IMR-90 (cell line): ENCODE measurements around the gene KRTAP29-1. TPM values are rescaled to one million over a fixed set of nuclear protein-coding genes. Genes with fewer than 3 reads are reported as not detected.
A peak's percentile ranks its signal among the peaks of the same experiment; 100 is the strongest.

Source experiments
- ATAC-seq: fragments of 200-7000 bp; cut with Tn5 transposase; 2 replicates; pipeline ENCODE4 v1.9.1; 2020; ENCODE audit warnings: low read depth, mild to moderate bottlenecking, moderate library complexity
- BruUV-seq: library from RNA; stranded (reverse); fragments of 400-500 nt; replicated peaks from 2 replicates; lab custom pipeline; 2021; lab: Mats Ljungman, UMichigan
- CTCF ChIA-PET: fragments of 300-600 bp; formaldehyde crosslinking; extraction: SDS; loops from one replicate; lab custom pipeline; 2021; ENCODE audit warnings: antibody characterized with exemption; lab: Yijun Ruan, JAX
- POLR2A ChIA-PET: fragments of 300-600 bp; sonication (Branson Sonifier 250); formaldehyde crosslinking; loops from one replicate; lab custom pipeline; 2022; ENCODE audit warnings: antibody characterized with exemption; ENCODE audit not compliant: unreplicated experiment; lab: Charles Lee
- DNase-seq: peaks from one replicate; pipeline ENCODE4 v3.0.0; 2013
- H2AFZ ChIP-seq: replicated peaks from 2 replicates; pipeline ENCODE3; 2013; ENCODE audit warnings: low read length, mild to moderate bottlenecking; ENCODE audit not compliant: poor library complexity
- H2AK5ac ChIP-seq: 2 replicates; pipeline ENCODE4 v1.6.1; 2013; ENCODE audit warnings: low read depth, low read length, inconsistent platforms
- H2AK9ac ChIP-seq: replicated peaks from 2 replicates; pipeline ENCODE3; 2013; ENCODE audit warnings: mild to moderate bottlenecking, low read depth, low read length, moderate library complexity; ENCODE audit not compliant: poor library complexity
- H2BK120ac ChIP-seq: 2 replicates; pipeline ENCODE4 v1.6.1; 2013; ENCODE audit warnings: low read depth, low read length, inconsistent platforms
- H2BK15ac ChIP-seq: 3 replicates; pipeline ENCODE4 v1.6.1; 2013; ENCODE audit warnings: low read depth, low read length, inconsistent platforms
- H2BK20ac ChIP-seq: 2 replicates; pipeline ENCODE4 v1.6.1; 2013; ENCODE audit warnings: low read depth, mild to moderate bottlenecking, inconsistent platforms, low read length, moderate library complexity
- H2BK5ac ChIP-seq: 2 replicates; pipeline ENCODE4 v1.6.1; 2013; ENCODE audit warnings: mild to moderate bottlenecking, low read depth, low read length, inconsistent platforms; ENCODE audit not compliant: poor library complexity, severe bottlenecking
- H3K14ac ChIP-seq: replicated peaks from 2 replicates; pipeline ENCODE4 v1.6.1; 2013; ENCODE audit warnings: low read depth, low read length, inconsistent platforms
- H3K18ac ChIP-seq: 2 replicates; pipeline ENCODE4 v1.6.1; 2013; ENCODE audit warnings: low read depth, low read length, control low read depth
- H3K23ac ChIP-seq: 2 replicates; pipeline ENCODE4 v1.6.1; 2013; ENCODE audit warnings: low read depth, low read length, inconsistent platforms
- H3K27ac ChIP-seq: 2 replicates; pipeline ENCODE4 v1.5.1; 2013; ENCODE audit warnings: mild to moderate bottlenecking, control low read depth, low read length; ENCODE audit not compliant: insufficient read depth
- H3K27me3 ChIP-seq: 2 replicates; pipeline ENCODE4 v1.6.1; 2013; ENCODE audit warnings: low read length; ENCODE audit not compliant: control insufficient read depth, insufficient read depth
- H3K36me3 ChIP-seq: 2 replicates; pipeline ENCODE4 v1.6.1; 2013; ENCODE audit warnings: low read length, mixed read lengths; ENCODE audit not compliant: control insufficient read depth, insufficient read depth
- H3K4ac ChIP-seq: 2 replicates; pipeline ENCODE4 v1.6.1; 2013; ENCODE audit warnings: low read depth, low read length, inconsistent platforms
- H3K4me1 ChIP-seq: 2 replicates; pipeline ENCODE4 v1.6.1; 2013; ENCODE audit warnings: low read length, mixed read lengths; ENCODE audit not compliant: control insufficient read depth, insufficient read depth
- H3K4me2 ChIP-seq: 2 replicates; pipeline ENCODE4 v1.6.1; 2013; ENCODE audit warnings: low read depth, mild to moderate bottlenecking, control low read depth, low read length, moderate library complexity
- H3K4me3 ChIP-seq: 2 replicates; pipeline ENCODE4 v1.5.1; 2013; ENCODE audit warnings: low read depth, mild to moderate bottlenecking, control low read depth, low read length, moderate library complexity; ENCODE audit not compliant: insufficient read depth
- H3K56ac ChIP-seq: 2 replicates; pipeline ENCODE4 v1.6.1; 2013; ENCODE audit warnings: low read length, inconsistent platforms; ENCODE audit not compliant: insufficient read depth; ENCODE audit errors: extremely low read depth
- H3K79me1 ChIP-seq, 2 experiments: 2 replicates each; pipeline ENCODE4 v1.6.1; 2013; ENCODE audit warnings: low read length in 2 of 2, inconsistent platforms in 1 of 2, low read depth in 1 of 2
- H3K9ac ChIP-seq: 2 replicates; pipeline ENCODE4 v1.6.1; 2013; ENCODE audit warnings: low read depth, low read length, control low read depth
- H3K9me1 ChIP-seq: 2 replicates; pipeline ENCODE4 v1.6.1; 2013; ENCODE audit warnings: low read length, inconsistent platforms; ENCODE audit not compliant: insufficient read depth
- H3K9me3 ChIP-seq: 2 replicates; pipeline ENCODE4 v1.6.1; 2013; ENCODE audit warnings: low read length; ENCODE audit not compliant: control insufficient read depth, insufficient read depth
- H4K20me1 ChIP-seq: 2 replicates; pipeline ENCODE4 v1.6.1; 2013; ENCODE audit warnings: low read length, inconsistent platforms; ENCODE audit not compliant: insufficient read depth
- H4K5ac ChIP-seq: 2 replicates; pipeline ENCODE4 v1.6.1; 2013; ENCODE audit warnings: mild to moderate bottlenecking, low read depth, low read length, control low read depth
- H4K8ac ChIP-seq, 2 experiments: 2 replicates each; pipeline ENCODE4 v1.6.1; 2013; ENCODE audit warnings: low read depth in 2 of 2, low read length in 2 of 2, control low read depth in 1 of 2, inconsistent platforms in 1 of 2
- H4K91ac ChIP-seq: 2 replicates; pipeline ENCODE4 v1.6.1; 2013; ENCODE audit warnings: low read depth, low read length, inconsistent platforms; ENCODE audit not compliant: insufficient read depth
- MAFK ChIP-seq: IDR thresholded peaks from 2 replicates; pipeline ENCODE4 v1.6.1; 2012; ENCODE audit warnings: low read depth, low read length, improper control_type of control experiment
- RFX5 ChIP-seq: IDR thresholded peaks from 2 replicates; pipeline ENCODE4 v1.8.0; 2012; ENCODE audit warnings: low read depth, mild to moderate bottlenecking, low read length, moderate library complexity
- WGBS, 2 experiments: methylation state at CpG; one replicate each; pipeline versions ENCODE4 v1.1.5 to v1.1.7; 2013; ENCODE audit warnings: missing lambda C conversion rate in 2 of 2; ENCODE audit not compliant: insufficient read length in 1 of 2; ENCODE audit errors: extremely low coverage in 2 of 2; 5-methylcytosine and 5-hydroxymethylcytosine counted together
- dilution Hi-C: fragments of 300-500 bp; cut with HindIII; formaldehyde crosslinking; loops from one replicate; pipeline ENCODE4 v1.14.3; 2018; ENCODE audit warnings: low sequenced_read_pairs; ENCODE audit not compliant: unreplicated experiment
- in situ Hi-C: fragments of 300-500 bp; cut with MboI; formaldehyde crosslinking; loops from 3 replicates; pipeline ENCODE4 v1.14.3; 2019; ENCODE audit warnings: low sequenced_read_pairs, inconsistent platforms, mixed read lengths
- intact Hi-C: fragments of 100-400 bp; cut with micrococcal nuclease; formaldehyde crosslinking; loops from 2 replicates; pipeline ENCODE4 v1.10.0; 2022
- polyA plus RNA-seq, 3 experiments: library from polyadenylated mRNA; depleted of rRNA; stranded (reverse); fragments of >200 nt; gene quantifications; 2 replicates each; pipeline ENCODE4 v1.2.3, GENCODE V29; 2012; ENCODE audit warnings: low replicate concordance in 1 of 3
- total RNA-seq: library from RNA; depleted of rRNA; stranded (reverse); fragments of >200 nt; gene quantifications from 2 replicates; pipeline ENCODE4 v1.2.3, GENCODE V29; 2012
- TF ChIP-seq, protein P1 (sequence below): fragments of 150-350 bp; IDR thresholded peaks from 2 replicates; pipeline ENCODE4 v1.6.1; 2017; ENCODE audit warnings: mild to moderate bottlenecking, antibody characterized with exemption, low read length, low read depth

Gene KRTAP29-1
- total and polyA plus RNA-seq, 2 of the 4 experiments (the other 2 are of a cell fraction) = not detected

DNA sequence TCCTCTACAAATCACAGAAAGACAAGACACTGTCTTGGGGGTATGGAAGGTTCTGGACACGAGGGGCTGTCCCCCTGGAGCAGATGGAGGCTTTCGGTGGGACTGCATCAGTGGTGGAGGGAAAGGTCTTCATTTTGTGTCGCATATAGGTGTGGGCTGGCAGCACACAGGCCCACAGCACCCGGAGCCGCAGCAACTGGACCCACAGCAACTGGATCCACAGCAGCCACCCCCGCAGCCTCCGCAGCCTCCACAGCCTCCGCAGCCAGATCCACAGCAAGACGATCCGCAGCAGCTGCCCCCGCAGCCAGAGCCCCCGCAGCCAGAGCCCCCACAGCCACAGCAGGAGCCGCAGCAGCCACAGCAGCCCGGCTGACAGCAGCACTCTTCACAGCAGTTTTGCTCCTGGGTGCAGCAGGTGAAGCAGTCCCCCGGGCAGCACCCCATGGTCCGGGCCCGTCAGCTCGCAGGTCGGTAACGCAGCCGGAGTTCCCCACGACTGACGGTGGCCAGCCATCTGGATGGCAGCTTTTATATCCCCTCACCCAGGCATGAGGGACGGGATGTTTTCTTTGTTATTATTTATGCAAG is 12.6 kb upstream of the KRTAP29-1 start, which contains the start of gene KRTAP17-1:
Gene KRTAP17-1, minus strand, starts transcription at position 507 of the 591 bp plus-strand sequence. Its CDS starts 60 bp downstream, at position 447.
- in situ Hi-C loops (loop anchor here (10.0 kb wide), 1 partner anchor 60 kb away; no protein-coding TSS in a partner anchor), intact Hi-C loops (no loop called here), dilution Hi-C loops (no loop called here)
- no peak within 1 kb of the TSS for H2BK5ac ChIP-seq
- no peak within 1 kb of the TSS for H3K56ac ChIP-seq
- no peak within 1 kb of the TSS for H3K4me2 ChIP-seq
- DNase-seq (no peak), ATAC-seq (no peak)
- H2BK20ac ChIP-seq = no peak within 1 kb of the TSS
- H2AK5ac ChIP-seq = peak within 1 kb of the TSS; percentile 65; the same call in 1 of the 2 replicates
- TF ChIP-seq MAFK = no peak
- TF ChIP-seq RFX5 = no peak
- TF ChIP-seq, protein P1, sequence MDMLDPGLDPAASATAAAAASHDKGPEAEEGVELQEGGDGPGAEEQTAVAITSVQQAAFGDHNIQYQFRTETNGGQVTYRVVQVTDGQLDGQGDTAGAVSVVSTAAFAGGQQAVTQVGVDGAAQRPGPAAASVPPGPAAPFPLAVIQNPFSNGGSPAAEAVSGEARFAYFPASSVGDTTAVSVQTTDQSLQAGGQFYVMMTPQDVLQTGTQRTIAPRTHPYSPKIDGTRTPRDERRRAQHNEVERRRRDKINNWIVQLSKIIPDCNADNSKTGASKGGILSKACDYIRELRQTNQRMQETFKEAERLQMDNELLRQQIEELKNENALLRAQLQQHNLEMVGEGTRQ = no peak
- no peak within 1 kb of the TSS for H2BK15ac ChIP-seq
- H4K91ac ChIP-seq = no peak within 1 kb of the TSS
- no peak within 1 kb of the TSS for H3K4me3 ChIP-seq
- H2BK120ac ChIP-seq = no peak within 1 kb of the TSS
- H4K8ac ChIP-seq = no peak within 1 kb of the TSS
- no peaks in the 10 kb centered on the region for H3K79me1 ChIP-seq
- H3K18ac ChIP-seq = no peak within 1 kb of the TSS
- no peaks in the 10 kb centered on the region for H3K36me3 ChIP-seq
- 100% methylated on average over 2 of the region's 24 CpGs; no CpG with 5 or more reads in 1 of the 2 experiments for WGBS, 2 experiments
- H3K9me1 ChIP-seq = no peaks in the 10 kb centered on the region
- no peaks in the 10 kb centered on the region; the same call in 1 of the 2 replicates for H3K9me3 ChIP-seq
- H3K4me1 ChIP-seq = no peaks in the 10 kb centered on the region
- no peak within 1 kb of the TSS for H3K23ac ChIP-seq
- no peak within 1 kb of the TSS for H3K27ac ChIP-seq
- POLR2A ChIA-PET = no interaction called here
- H4K5ac ChIP-seq = no peak within 1 kb of the TSS
- no peak within 1 kb of the TSS for H3K14ac ChIP-seq
- CTCF ChIA-PET = no interaction called here
- H3K4ac ChIP-seq = no peak within 1 kb of the TSS
- peak within 1 kb of the TSS; percentile 9 for H2AFZ ChIP-seq
- H2AK9ac ChIP-seq = no peak within 1 kb of the TSS
- H3K9ac ChIP-seq = no peak within 1 kb of the TSS
- BruUV-seq = no TSS peak
- H4K20me1 ChIP-seq = no peaks in the 10 kb centered on the region
- H3K27me3 ChIP-seq = peaks cover 5% of the 10 kb centered on the region
